ENCODE measurements around the gene MTA2.
"Not testable (repeated sequence)": the region's sequence is repeated elsewhere in the genome, so short reads cannot be mapped to it uniquely, and the experiment has no call there.

Gene MTA2

DNA sequence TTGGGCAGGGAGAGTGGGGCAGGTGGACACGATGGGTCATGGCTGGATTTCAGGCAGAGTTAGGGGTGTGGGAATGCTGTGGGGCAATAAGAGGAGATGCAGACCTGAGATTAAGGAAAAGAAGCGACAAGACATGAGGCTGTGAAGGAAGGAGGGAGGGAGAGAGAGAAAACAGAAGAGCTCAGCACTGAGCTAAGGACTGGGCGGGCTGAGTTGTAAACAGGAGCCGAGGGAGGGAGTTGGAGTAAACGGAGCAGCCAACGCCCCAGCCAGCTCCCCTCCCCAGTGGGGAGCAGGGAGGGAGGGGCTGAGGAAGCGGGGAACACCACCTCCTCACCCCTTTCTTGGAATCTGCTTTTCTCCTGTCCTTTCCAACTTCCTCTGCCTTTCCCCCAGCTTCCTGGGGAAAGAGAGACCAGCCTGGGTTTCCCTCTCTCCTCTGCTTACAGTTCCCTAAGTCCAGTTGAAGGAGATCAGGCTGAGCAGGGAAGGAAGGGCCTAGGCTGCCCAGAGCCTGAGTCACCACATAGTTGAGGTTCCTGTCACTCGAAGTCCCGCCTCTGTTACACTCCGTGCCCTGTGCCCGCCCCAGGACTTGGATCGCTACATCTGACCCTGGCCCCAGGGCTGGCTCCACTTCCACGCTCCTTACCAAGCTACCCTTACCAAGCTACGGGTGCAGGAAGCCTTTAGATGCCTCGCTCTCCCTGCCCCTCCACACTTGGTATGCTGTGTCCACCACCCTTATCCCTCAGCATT is 48.4 kb downstream of the MTA2 start:
- H3K4me3 ChIP-seq (ENCODE audit: severe bottlenecking) = no peak overlapping the region
- no peaks in the 10 kb centered on the region for H3K27me3 ChIP-seq (ENCODE audit: insufficient read depth, poor library complexity, severe bottlenecking)
- peaks cover 9% of the 10 kb centered on the region for H3K36me3 ChIP-seq (ENCODE audit: low read depth)

DNA sequence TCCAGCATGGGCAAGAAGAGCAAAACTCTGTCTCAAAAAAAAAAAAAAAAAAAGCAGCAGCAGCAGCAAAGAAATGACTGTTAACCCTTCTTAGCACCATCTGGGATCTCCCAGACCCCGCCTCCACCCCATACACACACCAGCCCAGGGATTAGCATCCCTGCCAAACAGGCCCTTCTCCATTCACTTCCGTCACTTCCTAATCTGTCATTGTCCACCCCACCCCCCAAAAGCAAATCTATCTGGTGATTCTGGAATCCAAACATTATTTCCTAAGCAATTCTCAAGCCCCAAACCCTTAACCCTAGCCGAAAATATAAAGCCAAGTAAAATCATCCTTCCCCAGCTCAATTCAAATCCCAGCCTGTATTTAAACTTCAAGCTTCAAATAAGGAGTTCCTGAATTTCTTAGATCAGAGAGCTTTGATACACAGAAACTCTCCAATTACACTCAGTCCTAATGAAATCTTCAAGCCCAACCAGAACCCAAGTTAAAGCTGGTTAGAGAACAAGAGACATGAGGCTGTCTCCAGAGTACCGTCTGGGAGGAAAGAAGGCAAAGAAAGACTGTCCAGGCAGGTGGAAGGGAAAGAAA is 49.1 kb downstream of the MTA2 start:
- H3K4me3 ChIP-seq (ENCODE audit: severe bottlenecking) = no peak overlapping the region
- DNase-seq (ENCODE audit: low spot score) = no peak
- no peaks in the 10 kb centered on the region for H3K9me3 ChIP-seq (ENCODE audit: severe bottlenecking)
- peak overlapping the region; percentile 100 for H3K27ac ChIP-seq (ENCODE audit: poor library complexity, severe bottlenecking)
- ATAC-seq (ENCODE audit: low read depth) = no peak
- H3K27me3 ChIP-seq (ENCODE audit: insufficient read depth, poor library complexity, severe bottlenecking) = no peaks in the 10 kb centered on the region
- peaks cover 6% of the 10 kb centered on the region; the same call in 1 of the 2 replicates for H3K36me3 ChIP-seq (ENCODE audit: low read depth)
- peaks cover 72% of the 10 kb centered on the region for H3K4me1 ChIP-seq (ENCODE audit: insufficient read depth, poor library complexity, severe bottlenecking)
- TF ChIP-seq, protein P1, sequence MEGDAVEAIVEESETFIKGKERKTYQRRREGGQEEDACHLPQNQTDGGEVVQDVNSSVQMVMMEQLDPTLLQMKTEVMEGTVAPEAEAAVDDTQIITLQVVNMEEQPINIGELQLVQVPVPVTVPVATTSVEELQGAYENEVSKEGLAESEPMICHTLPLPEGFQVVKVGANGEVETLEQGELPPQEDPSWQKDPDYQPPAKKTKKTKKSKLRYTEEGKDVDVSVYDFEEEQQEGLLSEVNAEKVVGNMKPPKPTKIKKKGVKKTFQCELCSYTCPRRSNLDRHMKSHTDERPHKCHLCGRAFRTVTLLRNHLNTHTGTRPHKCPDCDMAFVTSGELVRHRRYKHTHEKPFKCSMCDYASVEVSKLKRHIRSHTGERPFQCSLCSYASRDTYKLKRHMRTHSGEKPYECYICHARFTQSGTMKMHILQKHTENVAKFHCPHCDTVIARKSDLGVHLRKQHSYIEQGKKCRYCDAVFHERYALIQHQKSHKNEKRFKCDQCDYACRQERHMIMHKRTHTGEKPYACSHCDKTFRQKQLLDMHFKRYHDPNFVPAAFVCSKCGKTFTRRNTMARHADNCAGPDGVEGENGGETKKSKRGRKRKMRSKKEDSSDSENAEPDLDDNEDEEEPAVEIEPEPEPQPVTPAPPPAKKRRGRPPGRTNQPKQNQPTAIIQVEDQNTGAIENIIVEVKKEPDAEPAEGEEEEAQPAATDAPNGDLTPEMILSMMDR (IDR thresholded peaks at IDR 0.05; ENCODE audit: poor library complexity, severe bottlenecking) = no peak

More for the DNA sequence above, 48.4 kb downstream of the MTA2 start:
- TF ChIP-seq, protein P1 (IDR thresholded peaks at IDR 0.05; ENCODE audit: poor library complexity, severe bottlenecking) = no peak
- DNase-seq (ENCODE audit: low spot score) (peak; percentile 92), ATAC-seq (ENCODE audit: low read depth) (peak; percentile 75)
- peak overlapping the region; percentile 100 for H3K27ac ChIP-seq (ENCODE audit: poor library complexity, severe bottlenecking)
- no peaks in the 10 kb centered on the region for H3K9me3 ChIP-seq (ENCODE audit: severe bottlenecking)
- peaks cover 70% of the 10 kb centered on the region for H3K4me1 ChIP-seq (ENCODE audit: insufficient read depth, poor library complexity, severe bottlenecking)

DNA sequence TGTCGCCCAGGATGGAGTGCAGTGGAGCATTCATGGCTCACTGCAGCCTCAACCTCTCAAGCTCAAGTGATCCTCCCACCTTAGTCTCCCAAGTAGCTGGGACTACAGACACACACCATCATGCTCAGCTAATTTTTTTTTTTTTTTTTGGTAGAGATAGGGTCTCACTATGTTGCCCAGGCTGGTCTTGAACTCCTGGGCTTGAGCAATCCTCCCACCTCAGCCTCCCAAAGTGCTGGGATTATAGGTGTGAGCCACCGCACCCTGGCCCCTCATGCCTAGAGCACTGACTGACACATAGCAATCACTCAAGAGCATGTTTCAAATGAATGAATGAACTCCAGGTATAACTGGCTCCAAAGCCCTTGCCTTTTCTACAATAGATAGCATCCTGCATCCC is 51.2 kb downstream of the MTA2 start:
- ATAC-seq (ENCODE audit: low read depth); H3K9me3 ChIP-seq (ENCODE audit: severe bottlenecking); H3K27me3 ChIP-seq (ENCODE audit: insufficient read depth, poor library complexity, severe bottlenecking); H3K27ac ChIP-seq (ENCODE audit: poor library complexity, severe bottlenecking); DNase-seq (ENCODE audit: low spot score); H3K36me3 ChIP-seq (ENCODE audit: low read depth); H3K4me3 ChIP-seq (ENCODE audit: severe bottlenecking): not testable (repeated sequence)
- H3K4me1 ChIP-seq (ENCODE audit: insufficient read depth, poor library complexity, severe bottlenecking) = peaks cover 54% of the 10 kb centered on the region

DNA sequence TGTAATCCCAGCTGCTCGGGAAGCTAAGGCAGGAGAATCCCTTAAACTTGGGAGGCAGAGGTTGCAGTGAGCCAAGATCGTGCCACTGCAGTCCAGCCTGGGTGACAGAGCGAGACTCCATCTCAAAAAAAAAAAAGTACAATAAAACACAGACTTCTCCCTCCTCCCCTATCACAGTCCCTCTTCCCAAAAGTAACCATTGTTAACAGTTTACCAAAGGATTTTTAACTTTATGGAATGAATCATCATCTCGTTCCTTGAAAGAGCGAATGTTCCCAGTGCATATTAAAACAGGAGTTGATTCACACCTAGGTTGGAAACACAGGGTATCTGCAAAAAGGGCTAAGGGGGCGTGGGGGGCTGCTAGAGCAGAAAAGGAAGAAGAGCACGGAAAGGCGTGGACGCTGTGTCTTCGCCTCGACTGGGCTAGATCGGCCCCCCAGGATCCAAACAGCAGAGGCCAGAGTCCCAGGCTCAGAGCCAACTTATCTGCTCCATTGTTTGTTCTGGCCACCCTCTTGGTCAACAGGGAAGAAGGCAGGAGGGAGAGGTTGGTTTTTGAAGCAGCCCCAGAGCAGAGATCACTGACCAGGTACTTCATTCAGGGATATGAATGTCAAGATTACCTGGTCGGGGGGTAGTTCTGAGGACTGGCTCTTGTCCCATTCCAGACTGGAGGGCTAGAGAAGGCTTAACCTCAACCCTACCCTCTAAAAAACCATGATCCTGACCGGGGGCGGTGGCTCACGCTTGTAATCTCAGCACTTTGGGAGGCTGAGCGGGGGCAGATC is 52.9 kb downstream of the MTA2 start:
- H3K9me3 ChIP-seq (ENCODE audit: severe bottlenecking) = no peaks in the 10 kb centered on the region
- peaks cover 21% of the 10 kb centered on the region for H3K36me3 ChIP-seq (ENCODE audit: low read depth)
- DNase-seq (ENCODE audit: low spot score) (no peak), ATAC-seq (ENCODE audit: low read depth) (no peak)
- no peaks in the 10 kb centered on the region for H3K27me3 ChIP-seq (ENCODE audit: insufficient read depth, poor library complexity, severe bottlenecking)
- H3K4me3 ChIP-seq (ENCODE audit: severe bottlenecking) = no peak overlapping the region
- peaks cover 37% of the 10 kb centered on the region for H3K4me1 ChIP-seq (ENCODE audit: insufficient read depth, poor library complexity, severe bottlenecking)
- H3K27ac ChIP-seq (ENCODE audit: poor library complexity, severe bottlenecking) = peak overlapping the region; percentile 97
- TF ChIP-seq, protein P1 (IDR thresholded peaks at IDR 0.05; ENCODE audit: poor library complexity, severe bottlenecking) = no peak

DNA sequence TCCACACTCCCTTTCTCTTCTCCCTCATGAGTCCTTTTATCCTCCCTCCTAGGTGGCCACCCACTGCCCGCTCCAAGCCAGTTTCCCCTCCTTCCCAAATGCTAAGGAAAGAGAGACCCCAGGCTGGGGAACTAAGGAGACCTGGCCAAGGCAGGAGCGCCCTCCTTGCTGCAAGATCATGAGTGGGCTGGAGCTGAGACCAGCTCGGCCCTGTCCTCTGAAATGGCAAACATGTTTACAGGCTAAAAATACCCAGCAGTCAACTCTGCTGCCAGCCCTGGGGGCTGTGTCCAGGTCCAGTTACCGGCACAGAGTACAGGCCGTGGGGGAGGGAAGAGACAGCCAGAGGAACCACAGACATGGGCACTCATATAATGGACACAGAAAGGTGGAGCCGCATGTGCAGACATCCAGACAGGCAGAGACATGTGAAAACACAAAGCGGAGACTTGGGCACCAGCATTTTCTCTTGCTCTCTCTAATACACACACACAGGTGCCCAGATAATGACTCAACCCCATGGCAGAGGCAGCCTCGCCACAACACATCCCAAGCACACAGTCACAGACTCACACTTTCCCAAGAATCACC is 53.9 kb downstream of the MTA2 start:
- Histone ChIP-seq H3K36me3 (ENCODE audit: low read depth) (peaks cover 29% of the 10 kb centered on the region), H3K27me3 (ENCODE audit: insufficient read depth, poor library complexity, severe bottlenecking) (no peaks in the 10 kb centered on the region), H3K4me1 (ENCODE audit: insufficient read depth, poor library complexity, severe bottlenecking) (peaks cover 30% of the 10 kb centered on the region), H3K9me3 (ENCODE audit: severe bottlenecking) (no peaks in the 10 kb centered on the region), H3K27ac (ENCODE audit: poor library complexity, severe bottlenecking) (peak overlapping the region; percentile 97), H3K4me3 (ENCODE audit: severe bottlenecking) (peak overlapping the region; percentile 84)
- ATAC-seq (ENCODE audit: low read depth) (peak; percentile 48), DNase-seq (ENCODE audit: low spot score) (peak; percentile 89)
- TF ChIP-seq, protein P1 (IDR thresholded peaks at IDR 0.05; ENCODE audit: poor library complexity, severe bottlenecking) = no peak
